Endothelial cell of umbilical vein (primary cell): Measurements from ENCODE around the gene CTBP2.

Experiments used
- CTCF ChIP-seq, 2 donors: IDR thresholded peaks; 1 replicate in 1 of 2; 2 replicates in 1 of 2; pipeline ENCODE4 v1.5.1; 2011; ENCODE audit warnings: low read length in 2 of 2, mild to moderate bottlenecking in 2 of 2, moderate library complexity in 2 of 2, control low read depth in 1 of 2, inconsistent platforms in 1 of 2, low read depth in 1 of 2; ENCODE audit not compliant: insufficient read depth in 1 of 2; ENCODE audit errors: extremely low read depth in 1 of 2
- EZH2 ChIP-seq: IDR thresholded peaks from 2 replicates; pipeline ENCODE4 v1.6.1; 2012; ENCODE audit warnings: borderline replicate concordance, low read depth, mild to moderate bottlenecking, moderate library complexity, low read length, inconsistent platforms; ENCODE audit not compliant: severe bottlenecking
- GATA2 ChIP-seq: IDR thresholded peaks from 2 replicates; pipeline ENCODE4 v1.7.0; 2011; ENCODE audit warnings: low read depth, mild to moderate bottlenecking, moderate library complexity, mixed read lengths, low read length; ENCODE audit not compliant: insufficient read length, insufficient read depth
- MYC ChIP-seq: IDR thresholded peaks from one replicate; pipeline ENCODE4 v1.6.1; 2011; ENCODE audit warnings: mild to moderate bottlenecking, low read depth, low read length
- POLR2A ChIP-seq: IDR thresholded peaks from 2 replicates; pipeline ENCODE4 v1.6.1; 2012; ENCODE audit warnings: low read depth, mild to moderate bottlenecking, control low read depth, low read length
- POLR2AphosphoS5 ChIP-seq: IDR thresholded peaks from 2 replicates; pipeline ENCODE4 v1.6.1; 2012; ENCODE audit warnings: low read depth, mild to moderate bottlenecking, control low read depth, low read length, moderate library complexity; ENCODE audit not compliant: insufficient read depth
- TF ChIP-seq, protein P1 (sequence below): IDR thresholded peaks from 2 replicates; pipeline ENCODE4 v1.6.1; 2011; ENCODE audit not compliant: insufficient read depth, insufficient read length

GRCh38 chr10:125116041-125116649, 44.2 kb downstream of the CTBP2 start:
- no peak for TF ChIP-seq CTCF (IDR thresholded peaks at IDR 0.05; ENCODE audit: extremely low read depth in 1 of 2, insufficient read depth in 1 of 2, low read depth in 1 of 2, low read length in 2 of 2)
- TF ChIP-seq EZH2: no peak
- TF ChIP-seq POLR2A: no peak
- TF ChIP-seq POLR2AphosphoS5: no peak
- TF ChIP-seq, protein P1, sequence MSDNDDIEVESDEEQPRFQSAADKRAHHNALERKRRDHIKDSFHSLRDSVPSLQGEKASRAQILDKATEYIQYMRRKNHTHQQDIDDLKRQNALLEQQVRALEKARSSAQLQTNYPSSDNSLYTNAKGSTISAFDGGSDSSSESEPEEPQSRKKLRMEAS: no peak
- TF ChIP-seq GATA2: no peak
- no peak for TF ChIP-seq MYC
